K562 (cell line): Measurements from ENCODE around the gene NRF1. TPM values are rescaled to one million over a fixed set of nuclear protein-coding genes. Genes with fewer than 3 reads are reported as not detected.

ENCODE experiments used
- EP400 ChIP-seq: fragments of 450-650 bp; IDR thresholded peaks from 2 replicates; pipeline ENCODE4 v1.6.1; 2017; ENCODE audit warnings: antibody characterized with exemption, mild to moderate bottlenecking, moderate library complexity
- HNRNPK ChIP-seq: fragments of 200-400 bp; formaldehyde crosslinking; IDR thresholded peaks from one replicate; pipeline ENCODE4 v1.6.1; 2018; ENCODE audit warnings: mild to moderate bottlenecking, low read depth, low read length; ENCODE audit not compliant: poor library complexity, severe bottlenecking
- KDM1A ChIP-seq, 2 experiments: fragments of 450-650 bp; IDR thresholded peaks; 2 replicates each; pipeline ENCODE4 v1.6.1; 2016; ENCODE audit warnings: mild to moderate bottlenecking in 2 of 2
- POLR3A ChIP-seq: IDR thresholded peaks from 2 replicates; pipeline ENCODE4 v1.6.1; 2011; ENCODE audit warnings: borderline replicate concordance, mild to moderate bottlenecking, moderate library complexity; ENCODE audit not compliant: insufficient read length, insufficient read depth; ENCODE audit errors: extremely low read depth
- RBM34 ChIP-seq: fragments of 200-400 bp; formaldehyde crosslinking; IDR thresholded peaks from 2 replicates; pipeline ENCODE4 v1.6.1; 2018; ENCODE audit warnings: low read length, borderline replicate concordance; ENCODE audit not compliant: insufficient read depth
- SAP30 ChIP-seq: fragments of 200-600 bp; sonication (generic); IDR thresholded peaks from 2 replicates; pipeline ENCODE4 v1.6.1; 2012; ENCODE audit warnings: borderline replicate concordance, low read depth, mild to moderate bottlenecking, moderate library complexity, low read length, control low read depth, inconsistent platforms; ENCODE audit not compliant: insufficient read depth, poor library complexity, severe bottlenecking
- SMARCE1 ChIP-seq: fragments of 450-650 bp; IDR thresholded peaks from 2 replicates; pipeline ENCODE4 v1.7.1; 2016; ENCODE audit warnings: mild to moderate bottlenecking
- STAG1 ChIP-seq: sonication (generic); formaldehyde crosslinking; IDR thresholded peaks from 2 replicates; pipeline ENCODE4 v1.5.0; 2020; ENCODE audit warnings: missing genetic modification reagents, borderline replicate concordance
- YBX1 ChIP-seq: fragments of 450-650 bp; IDR thresholded peaks from 2 replicates; pipeline ENCODE4 v1.7.1; 2016; ENCODE audit warnings: mild to moderate bottlenecking
- ZNF217 ChIP-seq: sonication (generic); formaldehyde crosslinking; IDR thresholded peaks from 2 replicates; pipeline ENCODE4 v1.8.0; 2022; ENCODE audit warnings: mild to moderate bottlenecking, missing genetic modification reagents
- ZNF23 ChIP-seq: fragments of 250-450 bp; sonication (Bioruptor Pico); IDR thresholded peaks from 2 replicates; pipeline ENCODE4 v1.4.0; 2020; ENCODE audit warnings: mild to moderate bottlenecking
- ZNF431 ChIP-seq: sonication (generic); formaldehyde crosslinking; IDR thresholded peaks from 2 replicates; pipeline ENCODE4 v1.8.0; 2022; ENCODE audit warnings: mild to moderate bottlenecking, missing genetic modification reagents
- ZNF445 ChIP-seq: fragments of 250-450 bp; sonication (Bioruptor Pico); IDR thresholded peaks from 2 replicates; pipeline ENCODE4 v1.4.0; 2020; ENCODE audit warnings: low read depth, mild to moderate bottlenecking, moderate library complexity
- polyA plus RNA-seq, 8 experiments: library from polyadenylated mRNA; depleted of rRNA in 4 of 8; stranded (reverse) in 5 of 8; unstranded in 3 of 8; fragments of >200 nt; fragmentation: Nextera tagmentation in 2 of 8; fragmentation: Illumina TruSeq in 1 of 8; extraction: Ambion mirVana in 2 of 8; extraction: Trizol in 1 of 8; gene quantifications; 2 replicates each; pipeline versions ENCODE4 v1.2.1 to v1.2.3, GENCODE V29; 2011 to 2014; ENCODE audit warnings: inconsistent platforms in 1 of 8, missing spikeins in 1 of 8
- total RNA-seq, 7 experiments: library from RNA; depleted of rRNA in 6 of 7; stranded (reverse); fragments of >200 nt in 6 of 7; fragmentation: Illumina TruSeq in 2 of 7; extraction: Trizol in 2 of 7; gene quantifications; 2 replicates each; pipeline versions ENCODE4 v1.2.1 to v1.2.3, GENCODE V29; 2011 to 2021; ENCODE audit warnings: low replicate concordance in 1 of 7
- TF ChIP-seq, protein P1 (sequence below): fragments of 450-650 bp; IDR thresholded peaks from 2 replicates; pipeline ENCODE4 v1.6.1; 2016; ENCODE audit warnings: low read depth, mild to moderate bottlenecking, moderate library complexity
- TF ChIP-seq, protein P2 (sequence below): sonication (generic); formaldehyde crosslinking; IDR thresholded peaks from 2 replicates; pipeline ENCODE4 v1.8.1; 2022; ENCODE audit warnings: missing genetic modification reagents
- TF ChIP-seq, protein P3 (sequence below): fragments of 200-600 bp; sonication (generic); IDR thresholded peaks from one replicate; pipeline ENCODE4 v1.6.1; 2012; ENCODE audit warnings: mild to moderate bottlenecking, low read depth, low read length, inconsistent platforms

NRF1 gene
- total and polyA plus RNA-seq, 9 of the 15 experiments (the other 6 are each of a cell fraction or from before 2014, with no cell fraction given) = 8.6 to 28.8 (median 20.3) TPM

DNA sequence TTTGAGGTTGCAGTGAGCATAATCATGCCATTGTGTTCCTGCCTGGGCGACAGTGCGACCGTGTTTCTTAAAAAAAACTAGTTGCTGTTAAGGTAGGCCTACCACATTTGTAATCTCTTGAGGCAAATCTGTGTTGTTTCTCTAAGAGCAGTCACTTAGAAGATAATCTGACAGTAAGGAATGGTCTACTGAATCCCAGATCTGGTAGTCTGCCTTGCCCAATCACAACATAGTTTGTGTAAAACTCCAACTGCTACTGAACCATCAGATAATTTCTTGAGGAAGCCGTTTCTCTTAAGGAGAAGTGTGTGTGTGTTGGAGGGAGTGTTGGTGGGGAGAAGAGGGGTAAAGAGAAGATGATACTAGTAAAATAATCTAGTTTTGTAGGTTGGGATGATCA, 5.0 kb downstream of the NRF1 start (continued):
- TF ChIP-seq, protein P1, sequence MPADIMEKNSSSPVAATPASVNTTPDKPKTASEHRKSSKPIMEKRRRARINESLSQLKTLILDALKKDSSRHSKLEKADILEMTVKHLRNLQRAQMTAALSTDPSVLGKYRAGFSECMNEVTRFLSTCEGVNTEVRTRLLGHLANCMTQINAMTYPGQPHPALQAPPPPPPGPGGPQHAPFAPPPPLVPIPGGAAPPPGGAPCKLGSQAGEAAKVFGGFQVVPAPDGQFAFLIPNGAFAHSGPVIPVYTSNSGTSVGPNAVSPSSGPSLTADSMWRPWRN = no peak
- TF ChIP-seq YBX1 (no peak), KDM1A (IDR thresholded peaks at IDR 0.05) (peak; percentile 61 to 65), RBM34 (no peak), EP400 (no peak), SAP30 (no peak), POLR3A (no peak), ZNF431 (CRISPR knock-in tag) (no peak), ZNF23 (no peak), SMARCE1 (0 out of 2 replicates have a peak, but pooled peaks have one; percentile 18), ZNF445 (no peak), STAG1 (CRISPR knock-in tag) (no peak), ZNF217 (no peak), HNRNPK (no peak)
- TF ChIP-seq, protein P2, sequence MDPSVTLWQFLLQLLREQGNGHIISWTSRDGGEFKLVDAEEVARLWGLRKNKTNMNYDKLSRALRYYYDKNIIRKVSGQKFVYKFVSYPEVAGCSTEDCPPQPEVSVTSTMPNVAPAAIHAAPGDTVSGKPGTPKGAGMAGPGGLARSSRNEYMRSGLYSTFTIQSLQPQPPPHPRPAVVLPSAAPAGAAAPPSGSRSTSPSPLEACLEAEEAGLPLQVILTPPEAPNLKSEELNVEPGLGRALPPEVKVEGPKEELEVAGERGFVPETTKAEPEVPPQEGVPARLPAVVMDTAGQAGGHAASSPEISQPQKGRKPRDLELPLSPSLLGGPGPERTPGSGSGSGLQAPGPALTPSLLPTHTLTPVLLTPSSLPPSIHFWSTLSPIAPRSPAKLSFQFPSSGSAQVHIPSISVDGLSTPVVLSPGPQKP = no peak
- TF ChIP-seq, protein P3, sequence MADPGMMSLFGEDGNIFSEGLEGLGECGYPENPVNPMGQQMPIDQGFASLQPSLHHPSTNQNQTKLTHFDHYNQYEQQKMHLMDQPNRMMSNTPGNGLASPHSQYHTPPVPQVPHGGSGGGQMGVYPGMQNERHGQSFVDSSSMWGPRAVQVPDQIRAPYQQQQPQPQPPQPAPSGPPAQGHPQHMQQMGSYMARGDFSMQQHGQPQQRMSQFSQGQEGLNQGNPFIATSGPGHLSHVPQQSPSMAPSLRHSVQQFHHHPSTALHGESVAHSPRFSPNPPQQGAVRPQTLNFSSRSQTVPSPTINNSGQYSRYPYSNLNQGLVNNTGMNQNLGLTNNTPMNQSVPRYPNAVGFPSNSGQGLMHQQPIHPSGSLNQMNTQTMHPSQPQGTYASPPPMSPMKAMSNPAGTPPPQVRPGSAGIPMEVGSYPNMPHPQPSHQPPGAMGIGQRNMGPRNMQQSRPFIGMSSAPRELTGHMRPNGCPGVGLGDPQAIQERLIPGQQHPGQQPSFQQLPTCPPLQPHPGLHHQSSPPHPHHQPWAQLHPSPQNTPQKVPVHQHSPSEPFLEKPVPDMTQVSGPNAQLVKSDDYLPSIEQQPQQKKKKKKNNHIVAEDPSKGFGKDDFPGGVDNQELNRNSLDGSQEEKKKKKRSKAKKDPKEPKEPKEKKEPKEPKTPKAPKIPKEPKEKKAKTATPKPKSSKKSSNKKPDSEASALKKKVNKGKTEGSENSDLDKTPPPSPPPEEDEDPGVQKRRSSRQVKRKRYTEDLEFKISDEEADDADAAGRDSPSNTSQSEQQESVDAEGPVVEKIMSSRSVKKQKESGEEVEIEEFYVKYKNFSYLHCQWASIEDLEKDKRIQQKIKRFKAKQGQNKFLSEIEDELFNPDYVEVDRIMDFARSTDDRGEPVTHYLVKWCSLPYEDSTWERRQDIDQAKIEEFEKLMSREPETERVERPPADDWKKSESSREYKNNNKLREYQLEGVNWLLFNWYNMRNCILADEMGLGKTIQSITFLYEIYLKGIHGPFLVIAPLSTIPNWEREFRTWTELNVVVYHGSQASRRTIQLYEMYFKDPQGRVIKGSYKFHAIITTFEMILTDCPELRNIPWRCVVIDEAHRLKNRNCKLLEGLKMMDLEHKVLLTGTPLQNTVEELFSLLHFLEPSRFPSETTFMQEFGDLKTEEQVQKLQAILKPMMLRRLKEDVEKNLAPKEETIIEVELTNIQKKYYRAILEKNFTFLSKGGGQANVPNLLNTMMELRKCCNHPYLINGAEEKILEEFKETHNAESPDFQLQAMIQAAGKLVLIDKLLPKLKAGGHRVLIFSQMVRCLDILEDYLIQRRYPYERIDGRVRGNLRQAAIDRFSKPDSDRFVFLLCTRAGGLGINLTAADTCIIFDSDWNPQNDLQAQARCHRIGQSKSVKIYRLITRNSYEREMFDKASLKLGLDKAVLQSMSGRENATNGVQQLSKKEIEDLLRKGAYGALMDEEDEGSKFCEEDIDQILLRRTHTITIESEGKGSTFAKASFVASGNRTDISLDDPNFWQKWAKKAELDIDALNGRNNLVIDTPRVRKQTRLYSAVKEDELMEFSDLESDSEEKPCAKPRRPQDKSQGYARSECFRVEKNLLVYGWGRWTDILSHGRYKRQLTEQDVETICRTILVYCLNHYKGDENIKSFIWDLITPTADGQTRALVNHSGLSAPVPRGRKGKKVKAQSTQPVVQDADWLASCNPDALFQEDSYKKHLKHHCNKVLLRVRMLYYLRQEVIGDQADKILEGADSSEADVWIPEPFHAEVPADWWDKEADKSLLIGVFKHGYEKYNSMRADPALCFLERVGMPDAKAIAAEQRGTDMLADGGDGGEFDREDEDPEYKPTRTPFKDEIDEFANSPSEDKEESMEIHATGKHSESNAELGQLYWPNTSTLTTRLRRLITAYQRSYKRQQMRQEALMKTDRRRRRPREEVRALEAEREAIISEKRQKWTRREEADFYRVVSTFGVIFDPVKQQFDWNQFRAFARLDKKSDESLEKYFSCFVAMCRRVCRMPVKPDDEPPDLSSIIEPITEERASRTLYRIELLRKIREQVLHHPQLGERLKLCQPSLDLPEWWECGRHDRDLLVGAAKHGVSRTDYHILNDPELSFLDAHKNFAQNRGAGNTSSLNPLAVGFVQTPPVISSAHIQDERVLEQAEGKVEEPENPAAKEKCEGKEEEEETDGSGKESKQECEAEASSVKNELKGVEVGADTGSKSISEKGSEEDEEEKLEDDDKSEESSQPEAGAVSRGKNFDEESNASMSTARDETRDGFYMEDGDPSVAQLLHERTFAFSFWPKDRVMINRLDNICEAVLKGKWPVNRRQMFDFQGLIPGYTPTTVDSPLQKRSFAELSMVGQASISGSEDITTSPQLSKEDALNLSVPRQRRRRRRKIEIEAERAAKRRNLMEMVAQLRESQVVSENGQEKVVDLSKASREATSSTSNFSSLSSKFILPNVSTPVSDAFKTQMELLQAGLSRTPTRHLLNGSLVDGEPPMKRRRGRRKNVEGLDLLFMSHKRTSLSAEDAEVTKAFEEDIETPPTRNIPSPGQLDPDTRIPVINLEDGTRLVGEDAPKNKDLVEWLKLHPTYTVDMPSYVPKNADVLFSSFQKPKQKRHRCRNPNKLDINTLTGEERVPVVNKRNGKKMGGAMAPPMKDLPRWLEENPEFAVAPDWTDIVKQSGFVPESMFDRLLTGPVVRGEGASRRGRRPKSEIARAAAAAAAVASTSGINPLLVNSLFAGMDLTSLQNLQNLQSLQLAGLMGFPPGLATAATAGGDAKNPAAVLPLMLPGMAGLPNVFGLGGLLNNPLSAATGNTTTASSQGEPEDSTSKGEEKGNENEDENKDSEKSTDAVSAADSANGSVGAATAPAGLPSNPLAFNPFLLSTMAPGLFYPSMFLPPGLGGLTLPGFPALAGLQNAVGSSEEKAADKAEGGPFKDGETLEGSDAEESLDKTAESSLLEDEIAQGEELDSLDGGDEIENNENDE = no peak
